GM19193 (cell line): Measurements from ENCODE around the gene FBXW11.

Experiments
- POLR2A ChIP-seq: IDR thresholded peaks from 4 replicates; pipeline ENCODE4 v1.6.1; 2011; ENCODE audit not compliant: insufficient read depth, insufficient read length; ENCODE audit errors: extremely low read depth

The FBXW11 gene

DNA sequence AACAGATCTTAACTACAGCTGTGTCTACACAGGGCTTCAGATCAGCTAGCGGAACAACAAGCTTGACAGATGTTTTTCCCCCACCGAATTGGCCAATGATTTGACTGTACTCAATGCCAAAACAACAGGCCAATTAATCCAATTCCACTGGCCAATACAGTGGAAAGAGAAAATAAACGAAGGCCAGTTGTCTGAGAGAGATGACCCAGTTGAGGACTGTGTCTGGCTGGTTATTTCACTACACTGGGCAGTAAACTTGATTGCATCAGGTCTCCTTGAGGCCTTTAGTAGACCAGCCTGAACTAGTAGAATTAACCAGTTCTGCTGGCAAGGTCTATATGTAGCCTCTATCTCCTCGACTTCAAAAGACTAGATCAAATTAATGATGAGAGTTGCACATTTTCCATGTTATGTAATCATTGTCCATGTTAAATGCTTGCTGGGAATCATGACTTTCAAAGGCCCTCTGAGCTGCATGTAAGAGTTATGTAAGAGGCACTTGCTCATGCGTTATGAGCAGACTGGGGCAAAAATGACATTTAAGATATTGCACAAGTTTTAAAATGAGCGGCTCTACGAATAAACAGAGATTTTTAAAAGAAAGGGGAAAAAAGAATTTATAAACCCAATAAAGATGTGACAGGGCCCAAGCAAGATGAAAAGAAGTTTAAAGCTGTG lies 192.5 kb downstream of the FBXW11 start:
- TF ChIP-seq POLR2A, result no peak

DNA sequence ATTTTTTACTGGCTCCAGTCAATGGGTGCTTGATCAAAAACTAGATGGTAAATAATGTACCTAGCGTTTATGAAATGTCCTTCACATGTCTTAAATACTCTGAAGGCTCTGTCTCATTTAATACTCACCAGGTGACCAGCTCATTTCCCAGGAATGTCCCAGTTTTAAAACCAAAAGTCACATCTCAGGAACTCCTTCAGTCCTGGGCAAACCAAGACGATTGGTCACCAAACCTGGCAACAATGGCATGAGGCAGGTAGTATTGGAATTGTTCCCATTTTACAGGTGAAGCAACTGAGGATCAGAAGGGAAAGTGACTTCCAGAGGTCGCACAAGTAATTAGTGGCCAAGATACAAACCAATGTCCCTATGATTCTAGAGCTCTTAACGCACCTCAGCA lies 193.2 kb downstream of the FBXW11 start:
- no peak for TF ChIP-seq POLR2A
